Measurements from ENCODE around the gene TRABD2B.

The TRABD2B gene

GRCh38 chr1:47937586-47938254 lies 59.5 kb downstream of the TRABD2B start:
- DNase-seq (ENCODE audit: low read depth in 1 of 2, low spot score in 1 of 2), result no peak

- DNase-seq (ENCODE audit: low read depth in 1 of 2, low spot score in 1 of 2), result no peak
Measured at GRCh38 chr1:47936916-47937551, 60.2 kb downstream of the TRABD2B start.

GRCh38 chr1:47935856-47936255 lies 61.3 kb downstream of the TRABD2B start:
- no peak for DNase-seq (ENCODE audit: low read depth in 1 of 2, low spot score in 1 of 2)

- DNase-seq (ENCODE audit: low read depth in 1 of 2, low spot score in 1 of 2), result no peak
Measured at GRCh38 chr1:47935163-47935562, 62.0 kb downstream of the TRABD2B start.

- no peak for DNase-seq (ENCODE audit: low read depth in 1 of 2, low spot score in 1 of 2)
Measured at GRCh38 chr1:47934243-47934805, 62.9 kb downstream of the TRABD2B start.

GRCh38 chr1:47932743-47933142 lies 64.4 kb downstream of the TRABD2B start:
- DNase-seq (ENCODE audit: low read depth in 1 of 2, low spot score in 1 of 2), result no peak

GRCh38 chr1:47931395-47931794 lies 65.8 kb downstream of the TRABD2B start:
- DNase-seq (ENCODE audit: low read depth in 1 of 2, low spot score in 1 of 2), result no peak

- DNase-seq (ENCODE audit: low read depth in 1 of 2, low spot score in 1 of 2), result no peak
Measured at GRCh38 chr1:47930210-47930840, 66.9 kb downstream of the TRABD2B start.

- DNase-seq (ENCODE audit: low read depth in 1 of 2, low spot score in 1 of 2), result no peak
Measured at GRCh38 chr1:47927165-47927564, 70.0 kb downstream of the TRABD2B start.

- no peak for DNase-seq (ENCODE audit: low read depth in 1 of 2, low spot score in 1 of 2)
Measured at GRCh38 chr1:47926461-47926999, 70.7 kb downstream of the TRABD2B start.

- DNase-seq (ENCODE audit: low read depth in 1 of 2, low spot score in 1 of 2), result no peak
Measured at GRCh38 chr1:47924270-47925048, 72.7 kb downstream of the TRABD2B start.

GRCh38 chr1:47921935-47922415 lies 75.2 kb downstream of the TRABD2B start:
- no peak for DNase-seq (ENCODE audit: low read depth in 1 of 2, low spot score in 1 of 2)

GRCh38 chr1:47919113-47919833 lies 77.9 kb downstream of the TRABD2B start:
- DNase-seq (ENCODE audit: low read depth in 1 of 2, low spot score in 1 of 2), result no peak

GRCh38 chr1:47918257-47918867 lies 78.8 kb downstream of the TRABD2B start:
- DNase-seq (ENCODE audit: low read depth in 1 of 2, low spot score in 1 of 2), result no peak

- no peak for DNase-seq (ENCODE audit: low read depth in 1 of 2, low spot score in 1 of 2)
Measured at GRCh38 chr1:47917687-47918086, 79.5 kb downstream of the TRABD2B start.

- no peak for DNase-seq (ENCODE audit: low read depth in 1 of 2, low spot score in 1 of 2)
Measured at GRCh38 chr1:47915677-47916353, 81.4 kb downstream of the TRABD2B start.

- DNase-seq (ENCODE audit: low read depth in 1 of 2, low spot score in 1 of 2), result no peak
Measured at GRCh38 chr1:47914952-47915676, 82.1 kb downstream of the TRABD2B start.

GRCh38 chr1:47914218-47914938 lies 82.8 kb downstream of the TRABD2B start:
- DNase-seq (ENCODE audit: low read depth in 1 of 2, low spot score in 1 of 2), result no peak
